Measurements from ENCODE around the gene NEU4. TPM values are rescaled to one million over a fixed set of nuclear protein-coding genes. Genes with fewer than 3 reads are reported as not detected.
"Not testable (repeated sequence)": the region's sequence is repeated elsewhere in the genome, so short reads cannot be mapped to it uniquely, and the experiment has no call there.

NEU4 gene
- polyA plus RNA-seq, 1 donor from 2014 or later, result not detected

DNA sequence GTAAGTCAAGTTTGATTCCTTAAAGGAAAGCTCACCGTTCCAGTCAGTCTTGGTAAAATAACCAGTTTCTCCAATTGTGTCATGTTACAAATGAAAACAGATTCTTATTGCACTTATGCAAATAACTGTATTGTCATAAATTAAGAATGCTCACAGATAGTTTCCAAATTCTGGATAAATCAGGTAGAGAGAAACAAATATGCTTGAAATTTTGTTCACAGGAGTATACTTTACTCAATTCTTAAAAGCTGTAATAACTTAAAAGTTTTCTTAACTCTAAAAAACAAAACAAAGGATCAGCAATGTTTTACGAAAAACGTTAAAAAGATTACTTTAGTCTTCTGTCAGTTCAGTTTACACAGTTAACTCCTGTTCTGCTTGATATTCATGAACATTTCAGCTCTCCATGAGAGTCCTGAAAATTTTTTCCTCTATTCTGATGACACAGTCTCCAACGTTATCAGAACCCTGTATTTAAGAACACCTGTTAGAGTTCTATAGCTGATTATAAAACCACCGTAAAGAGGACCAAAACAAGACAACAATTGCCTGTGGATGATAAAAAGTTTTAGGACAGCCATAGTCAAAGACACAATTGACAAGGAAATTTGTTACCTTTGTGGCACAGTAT, 27.9 kb upstream of the NEU4 start:
- TF ChIP-seq MXI1 (conservative IDR thresholded peaks at IDR 0.05; ENCODE audit: poor library complexity, severe bottlenecking), result no peak
- no peak for TF ChIP-seq POLR2AphosphoS5 (IDR thresholded peaks at IDR 0.05)
- TF ChIP-seq EP300 (conservative IDR thresholded peaks at IDR 0.05; ENCODE audit: poor library complexity, severe bottlenecking), result no peak
- TF ChIP-seq EZH2 (IDR thresholded peaks at IDR 0.05; ENCODE audit: borderline replicate concordance, insufficient read depth, low read length, poor library complexity, severe bottlenecking), result no peak
- TF ChIP-seq RAD21 (conservative IDR thresholded peaks at IDR 0.05), result no peak
- TF ChIP-seq, protein P1, sequence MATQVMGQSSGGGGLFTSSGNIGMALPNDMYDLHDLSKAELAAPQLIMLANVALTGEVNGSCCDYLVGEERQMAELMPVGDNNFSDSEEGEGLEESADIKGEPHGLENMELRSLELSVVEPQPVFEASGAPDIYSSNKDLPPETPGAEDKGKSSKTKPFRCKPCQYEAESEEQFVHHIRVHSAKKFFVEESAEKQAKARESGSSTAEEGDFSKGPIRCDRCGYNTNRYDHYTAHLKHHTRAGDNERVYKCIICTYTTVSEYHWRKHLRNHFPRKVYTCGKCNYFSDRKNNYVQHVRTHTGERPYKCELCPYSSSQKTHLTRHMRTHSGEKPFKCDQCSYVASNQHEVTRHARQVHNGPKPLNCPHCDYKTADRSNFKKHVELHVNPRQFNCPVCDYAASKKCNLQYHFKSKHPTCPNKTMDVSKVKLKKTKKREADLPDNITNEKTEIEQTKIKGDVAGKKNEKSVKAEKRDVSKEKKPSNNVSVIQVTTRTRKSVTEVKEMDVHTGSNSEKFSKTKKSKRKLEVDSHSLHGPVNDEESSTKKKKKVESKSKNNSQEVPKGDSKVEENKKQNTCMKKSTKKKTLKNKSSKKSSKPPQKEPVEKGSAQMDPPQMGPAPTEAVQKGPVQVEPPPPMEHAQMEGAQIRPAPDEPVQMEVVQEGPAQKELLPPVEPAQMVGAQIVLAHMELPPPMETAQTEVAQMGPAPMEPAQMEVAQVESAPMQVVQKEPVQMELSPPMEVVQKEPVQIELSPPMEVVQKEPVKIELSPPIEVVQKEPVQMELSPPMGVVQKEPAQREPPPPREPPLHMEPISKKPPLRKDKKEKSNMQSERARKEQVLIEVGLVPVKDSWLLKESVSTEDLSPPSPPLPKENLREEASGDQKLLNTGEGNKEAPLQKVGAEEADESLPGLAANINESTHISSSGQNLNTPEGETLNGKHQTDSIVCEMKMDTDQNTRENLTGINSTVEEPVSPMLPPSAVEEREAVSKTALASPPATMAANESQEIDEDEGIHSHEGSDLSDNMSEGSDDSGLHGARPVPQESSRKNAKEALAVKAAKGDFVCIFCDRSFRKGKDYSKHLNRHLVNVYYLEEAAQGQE (IDR thresholded peaks at IDR 0.05; ENCODE audit: borderline replicate concordance), result no peak
- TF ChIP-seq TAF1 (IDR thresholded peaks at IDR 0.05; ENCODE audit: low read depth), result no peak
- no peak for TF ChIP-seq SMC3 (conservative IDR thresholded peaks at IDR 0.05; ENCODE audit: poor library complexity)
- TF ChIP-seq, protein P2, sequence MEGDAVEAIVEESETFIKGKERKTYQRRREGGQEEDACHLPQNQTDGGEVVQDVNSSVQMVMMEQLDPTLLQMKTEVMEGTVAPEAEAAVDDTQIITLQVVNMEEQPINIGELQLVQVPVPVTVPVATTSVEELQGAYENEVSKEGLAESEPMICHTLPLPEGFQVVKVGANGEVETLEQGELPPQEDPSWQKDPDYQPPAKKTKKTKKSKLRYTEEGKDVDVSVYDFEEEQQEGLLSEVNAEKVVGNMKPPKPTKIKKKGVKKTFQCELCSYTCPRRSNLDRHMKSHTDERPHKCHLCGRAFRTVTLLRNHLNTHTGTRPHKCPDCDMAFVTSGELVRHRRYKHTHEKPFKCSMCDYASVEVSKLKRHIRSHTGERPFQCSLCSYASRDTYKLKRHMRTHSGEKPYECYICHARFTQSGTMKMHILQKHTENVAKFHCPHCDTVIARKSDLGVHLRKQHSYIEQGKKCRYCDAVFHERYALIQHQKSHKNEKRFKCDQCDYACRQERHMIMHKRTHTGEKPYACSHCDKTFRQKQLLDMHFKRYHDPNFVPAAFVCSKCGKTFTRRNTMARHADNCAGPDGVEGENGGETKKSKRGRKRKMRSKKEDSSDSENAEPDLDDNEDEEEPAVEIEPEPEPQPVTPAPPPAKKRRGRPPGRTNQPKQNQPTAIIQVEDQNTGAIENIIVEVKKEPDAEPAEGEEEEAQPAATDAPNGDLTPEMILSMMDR (IDR thresholded peaks at IDR 0.05; ENCODE audit: poor library complexity, severe bottlenecking), result no peak
- H3K36me3 ChIP-seq (ENCODE audit: insufficient read depth, low read length), result no peaks in the 10 kb centered on the region
- no peak overlapping the region for H2AFZ ChIP-seq (ENCODE audit: low read depth, low read length)
- H4K20me1 ChIP-seq (ENCODE audit: insufficient read depth), result no peaks in the 10 kb centered on the region
- H3K9me3 ChIP-seq (ENCODE audit: low read length), result no peaks in the 10 kb centered on the region
- no peak overlapping the region for H3K27ac ChIP-seq (ENCODE audit: low read length)
- H3K27me3 ChIP-seq (ENCODE audit: insufficient read depth, low read depth, low read length), result no peaks in the 10 kb centered on the region
- no peaks in the 10 kb centered on the region for H3F3A ChIP-seq (ENCODE audit: insufficient read depth, low read length, poor library complexity, severe bottlenecking)
- H3K79me2 ChIP-seq (replicated peaks; ENCODE audit: insufficient read depth, low read length), result no peaks in the 10 kb centered on the region
- H3K4me2 ChIP-seq (ENCODE audit: low read length), result no peak overlapping the region
- no peak overlapping the region for H3K4me3 ChIP-seq (ENCODE audit: low read length)
- no peak overlapping the region for H3K9ac ChIP-seq (ENCODE audit: low read length)
- no peaks in the 10 kb centered on the region for H3K9me2 ChIP-seq (ENCODE audit: insufficient read depth, low read length)

DNA sequence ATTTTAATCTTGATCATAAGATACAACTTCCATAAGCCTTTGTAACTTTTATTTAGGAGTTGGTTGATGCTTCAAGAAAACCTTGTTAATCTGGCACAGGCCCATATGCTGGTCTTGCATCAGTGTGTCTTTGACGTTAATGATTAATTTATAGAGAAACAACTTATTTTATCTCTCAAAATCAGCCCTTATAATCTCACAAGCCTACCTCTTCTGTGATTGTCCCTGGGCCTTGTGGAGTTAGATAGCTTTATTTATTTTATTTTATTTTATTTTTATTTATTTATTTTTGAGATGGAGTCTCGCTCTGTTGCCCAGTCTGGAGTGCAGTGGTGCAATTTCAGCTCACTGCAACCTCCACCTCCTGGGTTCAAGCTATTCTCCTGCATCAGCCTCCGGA, 26.9 kb upstream of the NEU4 start:
- H3K4me2 ChIP-seq (ENCODE audit: low read length); H2AFZ ChIP-seq (ENCODE audit: low read depth, low read length); H3K9me2 ChIP-seq (ENCODE audit: insufficient read depth, low read length); H3K4me3 ChIP-seq (ENCODE audit: low read length); H3K9ac ChIP-seq (ENCODE audit: low read length); H3F3A ChIP-seq (ENCODE audit: insufficient read depth, low read length, poor library complexity, severe bottlenecking); H3K27me3 ChIP-seq (ENCODE audit: insufficient read depth, low read depth, low read length); H3K9me3 ChIP-seq (ENCODE audit: low read length); H3K27ac ChIP-seq (ENCODE audit: low read length); H3K79me2 ChIP-seq (replicated peaks; ENCODE audit: insufficient read depth, low read length); H4K20me1 ChIP-seq (ENCODE audit: insufficient read depth); H3K36me3 ChIP-seq (ENCODE audit: insufficient read depth, low read length): not testable (repeated sequence)

DNA sequence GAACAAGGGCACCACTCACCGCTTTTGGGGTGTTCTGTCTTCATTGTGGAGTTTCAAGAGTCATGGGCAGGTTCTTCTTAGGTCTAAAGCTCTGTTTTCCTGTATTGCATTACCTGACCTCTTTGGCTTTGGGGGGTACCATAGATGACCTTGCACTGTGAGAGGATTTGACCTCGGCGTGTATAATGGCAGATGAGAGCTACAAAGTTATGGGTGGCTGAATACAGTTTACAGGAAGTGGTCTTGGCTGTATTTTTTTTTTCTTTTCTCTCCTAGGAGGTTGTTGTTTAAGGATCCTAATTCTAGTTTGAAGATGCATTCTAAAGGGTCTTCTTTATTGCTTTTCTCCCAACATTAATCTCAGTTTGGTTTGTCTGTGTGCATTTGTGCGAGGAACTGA, 20.9 kb upstream of the NEU4 start:
- H3K9me3 ChIP-seq (ENCODE audit: low read length), result no peaks in the 10 kb centered on the region
- H3K9ac ChIP-seq (ENCODE audit: low read length), result no peak overlapping the region
- H4K20me1 ChIP-seq (ENCODE audit: insufficient read depth), result no peaks in the 10 kb centered on the region
- no peak overlapping the region for H3K27ac ChIP-seq (ENCODE audit: low read length)
- H3K79me2 ChIP-seq (replicated peaks; ENCODE audit: insufficient read depth, low read length), result no peaks in the 10 kb centered on the region
- no peak overlapping the region for H2AFZ ChIP-seq (ENCODE audit: low read depth, low read length)
- no peak overlapping the region for H3K4me3 ChIP-seq (ENCODE audit: low read length)
- no peak for TF ChIP-seq POLR2AphosphoS5 (IDR thresholded peaks at IDR 0.05)
- no peak for TF ChIP-seq TAF1 (IDR thresholded peaks at IDR 0.05; ENCODE audit: low read depth)
- TF ChIP-seq, protein P1 (IDR thresholded peaks at IDR 0.05; ENCODE audit: borderline replicate concordance), result no peak
- no peak for TF ChIP-seq EP300 (conservative IDR thresholded peaks at IDR 0.05; ENCODE audit: poor library complexity, severe bottlenecking)
- H3F3A ChIP-seq (ENCODE audit: insufficient read depth, low read length, poor library complexity, severe bottlenecking), result no peaks in the 10 kb centered on the region
- no peaks in the 10 kb centered on the region for H3K27me3 ChIP-seq (ENCODE audit: insufficient read depth, low read depth, low read length)
- no peaks in the 10 kb centered on the region for H3K9me2 ChIP-seq (ENCODE audit: insufficient read depth, low read length)
- no peaks in the 10 kb centered on the region for H3K36me3 ChIP-seq (ENCODE audit: insufficient read depth, low read length)
- H3K4me2 ChIP-seq (ENCODE audit: low read length), result no peak overlapping the region

All from neural cell (in vitro differentiated cells).